ENCODE data around the gene MUSK. TPM values are rescaled to one million over a fixed set of nuclear protein-coding genes. Genes with fewer than 3 reads are reported as not detected.

Gene MUSK
- total RNA-seq, 1 donor from 2014 or later: not detected

DNA sequence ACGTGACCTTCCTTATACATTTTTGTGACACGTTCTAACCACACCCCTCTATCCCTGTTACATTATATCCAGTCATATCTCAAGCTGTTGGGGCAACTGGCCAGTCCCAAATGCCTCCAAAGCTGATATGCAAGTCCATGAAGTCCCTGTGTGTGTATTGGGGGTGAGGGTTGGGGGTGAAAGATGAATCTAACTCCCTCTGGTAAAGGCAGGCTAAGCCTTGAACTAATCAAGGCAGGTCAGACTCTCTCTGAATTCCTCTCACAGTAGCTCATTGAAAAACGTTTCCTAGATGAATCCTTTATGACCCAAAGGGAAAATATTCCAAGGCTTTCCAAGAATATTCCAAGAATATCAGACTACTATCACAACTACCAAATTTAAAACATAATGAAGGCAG lies 174.4 kb downstream of the MUSK start:
- Mint-ChIP-seq H3K4me1 (ENCODE audit: unreplicated experiment) (peaks cover 44% of the 10 kb centered on the region), H3K9me3 (ENCODE audit: unreplicated experiment) (peaks cover 15% of the 10 kb centered on the region), H3K4me3 (ENCODE audit: unreplicated experiment) (no peak overlapping the region), H3K36me3 (ENCODE audit: unreplicated experiment) (peaks cover 11% of the 10 kb centered on the region), H3K27ac (ENCODE audit: unreplicated experiment) (no peak overlapping the region), H3K27me3 (ENCODE audit: unreplicated experiment) (no peaks in the 10 kb centered on the region)
- DNase-seq (ENCODE audit: extremely low spot score, unreplicated experiment): no peak
- TF ChIP-seq, protein P1, sequence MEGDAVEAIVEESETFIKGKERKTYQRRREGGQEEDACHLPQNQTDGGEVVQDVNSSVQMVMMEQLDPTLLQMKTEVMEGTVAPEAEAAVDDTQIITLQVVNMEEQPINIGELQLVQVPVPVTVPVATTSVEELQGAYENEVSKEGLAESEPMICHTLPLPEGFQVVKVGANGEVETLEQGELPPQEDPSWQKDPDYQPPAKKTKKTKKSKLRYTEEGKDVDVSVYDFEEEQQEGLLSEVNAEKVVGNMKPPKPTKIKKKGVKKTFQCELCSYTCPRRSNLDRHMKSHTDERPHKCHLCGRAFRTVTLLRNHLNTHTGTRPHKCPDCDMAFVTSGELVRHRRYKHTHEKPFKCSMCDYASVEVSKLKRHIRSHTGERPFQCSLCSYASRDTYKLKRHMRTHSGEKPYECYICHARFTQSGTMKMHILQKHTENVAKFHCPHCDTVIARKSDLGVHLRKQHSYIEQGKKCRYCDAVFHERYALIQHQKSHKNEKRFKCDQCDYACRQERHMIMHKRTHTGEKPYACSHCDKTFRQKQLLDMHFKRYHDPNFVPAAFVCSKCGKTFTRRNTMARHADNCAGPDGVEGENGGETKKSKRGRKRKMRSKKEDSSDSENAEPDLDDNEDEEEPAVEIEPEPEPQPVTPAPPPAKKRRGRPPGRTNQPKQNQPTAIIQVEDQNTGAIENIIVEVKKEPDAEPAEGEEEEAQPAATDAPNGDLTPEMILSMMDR (IDR thresholded peaks at IDR 0.05): no peak

DNA sequence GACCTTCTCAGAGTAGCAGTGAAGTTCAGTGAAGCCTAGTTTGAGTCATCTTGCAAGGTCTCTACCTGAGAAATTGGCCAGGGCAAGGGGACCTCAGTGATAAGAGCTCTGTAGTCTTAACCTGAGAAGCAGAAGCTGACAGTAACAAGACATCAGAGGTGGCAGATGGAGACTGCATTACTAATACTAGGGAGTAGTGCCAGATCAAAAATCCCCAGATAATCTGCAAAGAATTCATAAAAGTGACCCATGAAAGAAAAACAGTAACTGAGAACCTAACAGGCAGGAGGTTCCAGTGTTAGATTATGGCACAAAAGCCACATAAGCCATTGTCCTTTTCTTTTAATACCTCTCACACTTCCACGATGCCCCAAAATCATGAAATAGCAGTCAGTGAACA lies 175.5 kb downstream of the MUSK start:
- Mint-ChIP-seq H3K27ac (ENCODE audit: unreplicated experiment) (no peak overlapping the region), H3K4me3 (ENCODE audit: unreplicated experiment) (no peak overlapping the region), H3K27me3 (ENCODE audit: unreplicated experiment) (no peaks in the 10 kb centered on the region), H3K9me3 (ENCODE audit: unreplicated experiment) (peaks cover 15% of the 10 kb centered on the region), H3K4me1 (ENCODE audit: unreplicated experiment) (peaks cover 52% of the 10 kb centered on the region), H3K36me3 (ENCODE audit: unreplicated experiment) (peaks cover 8% of the 10 kb centered on the region)
- no peak for DNase-seq (ENCODE audit: extremely low spot score, unreplicated experiment)
- TF ChIP-seq, protein P1 (IDR thresholded peaks at IDR 0.05): no peak

DNA sequence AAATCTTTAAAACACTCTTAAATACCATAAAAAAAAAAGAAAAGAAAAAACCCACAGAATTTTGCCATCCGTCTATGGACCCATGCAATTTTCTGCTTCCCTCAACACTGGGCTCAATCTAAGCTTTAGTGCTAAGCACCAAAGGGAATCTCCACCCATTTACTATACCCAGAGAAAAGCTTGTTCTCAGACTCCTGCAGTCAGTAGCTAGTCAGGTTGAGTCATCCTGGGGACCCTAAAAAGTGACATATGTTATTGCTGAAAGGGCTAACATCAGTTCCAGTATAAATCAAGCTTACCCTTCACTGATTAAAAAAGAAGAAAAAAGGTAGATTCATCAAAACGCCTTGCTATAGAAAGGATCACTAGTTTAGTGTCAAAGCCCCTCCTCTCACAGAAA lies 177.6 kb downstream of the MUSK start:
- no peak for DNase-seq (ENCODE audit: extremely low spot score, unreplicated experiment)
- Mint-ChIP-seq H3K27ac (ENCODE audit: unreplicated experiment) (peak overlapping the region; percentile 23), H3K27me3 (ENCODE audit: unreplicated experiment) (no peaks in the 10 kb centered on the region), H3K4me3 (ENCODE audit: unreplicated experiment) (no peak overlapping the region), H3K4me1 (ENCODE audit: unreplicated experiment) (peaks cover 53% of the 10 kb centered on the region), H3K9me3 (ENCODE audit: unreplicated experiment) (peaks cover 15% of the 10 kb centered on the region), H3K36me3 (ENCODE audit: unreplicated experiment) (peaks cover 8% of the 10 kb centered on the region)
- TF ChIP-seq, protein P1 (IDR thresholded peaks at IDR 0.05): no peak

DNA sequence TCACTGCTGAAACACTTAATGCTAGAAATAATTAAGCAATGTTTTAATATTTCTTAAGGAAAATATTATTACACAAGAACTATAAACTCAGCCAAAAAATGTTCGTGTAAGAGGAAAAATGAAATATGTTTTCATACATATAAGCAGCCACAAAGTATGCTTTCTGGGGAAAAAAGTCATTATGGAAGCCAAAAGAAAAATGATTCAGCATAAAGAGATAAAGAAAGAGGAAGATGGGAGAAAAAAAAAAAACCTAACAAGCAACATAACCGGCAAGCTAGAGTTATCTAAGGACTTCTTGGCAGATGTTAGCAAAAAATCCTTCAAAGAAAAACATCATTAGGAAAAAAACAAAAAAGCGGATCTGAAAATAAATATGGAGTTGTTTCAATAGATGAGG lies 179.1 kb downstream of the MUSK start:
- H3K4me3 Mint-ChIP-seq (ENCODE audit: unreplicated experiment): peak overlapping the region; percentile 27
- peak overlapping the region; percentile 97 for H3K27ac Mint-ChIP-seq (ENCODE audit: unreplicated experiment)
- peaks cover 19% of the 10 kb centered on the region for H3K9me3 Mint-ChIP-seq (ENCODE audit: unreplicated experiment)
- no peaks in the 10 kb centered on the region for H3K27me3 Mint-ChIP-seq (ENCODE audit: unreplicated experiment)
- H3K4me1 Mint-ChIP-seq (ENCODE audit: unreplicated experiment): peaks cover 50% of the 10 kb centered on the region
- H3K36me3 Mint-ChIP-seq (ENCODE audit: unreplicated experiment): peaks cover 12% of the 10 kb centered on the region
- no peak for DNase-seq (ENCODE audit: extremely low spot score, unreplicated experiment)
- TF ChIP-seq, protein P1 (IDR thresholded peaks at IDR 0.05): no peak

DNA sequence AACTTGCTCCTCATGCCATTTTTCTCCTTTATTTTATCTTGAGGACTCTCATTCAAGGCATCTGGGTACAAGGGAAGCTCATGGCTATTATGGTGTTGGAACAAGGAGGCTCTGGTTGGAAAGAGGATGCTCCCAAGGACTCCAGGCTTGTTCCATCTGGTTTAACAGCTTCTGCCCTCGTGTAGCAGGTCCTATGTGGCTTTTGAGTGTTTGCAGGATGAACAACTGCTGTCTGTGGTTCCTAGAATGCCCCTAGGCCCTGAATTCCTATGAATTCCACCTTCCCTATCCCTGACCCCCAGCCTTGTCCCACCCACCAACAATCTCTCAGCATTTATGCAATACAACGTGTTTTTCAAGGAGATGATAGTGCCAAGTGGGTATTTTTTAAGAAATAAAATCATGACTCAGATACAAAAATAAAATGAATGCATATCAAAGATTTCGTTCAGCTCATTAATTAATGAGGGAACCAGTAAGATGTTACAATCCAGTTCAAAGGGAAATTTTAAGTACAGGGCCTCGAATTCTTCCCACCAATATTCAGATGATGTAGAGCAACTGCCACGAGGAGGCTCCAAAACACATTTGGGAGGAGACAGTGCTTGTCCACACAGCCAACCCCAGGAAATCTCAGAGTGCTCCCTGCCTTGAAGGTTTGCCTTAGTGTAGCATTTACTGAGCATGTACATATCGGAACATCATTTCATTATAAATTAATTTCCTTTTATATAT lies 182.0 kb downstream of the MUSK start:
- Mint-ChIP-seq H3K4me1 (ENCODE audit: unreplicated experiment) (peaks cover 28% of the 10 kb centered on the region), H3K36me3 (ENCODE audit: unreplicated experiment) (peaks cover 5% of the 10 kb centered on the region), H3K27me3 (ENCODE audit: unreplicated experiment) (no peaks in the 10 kb centered on the region), H3K27ac (ENCODE audit: unreplicated experiment) (no peak overlapping the region), H3K4me3 (ENCODE audit: unreplicated experiment) (no peak overlapping the region), H3K9me3 (ENCODE audit: unreplicated experiment) (peaks cover 25% of the 10 kb centered on the region)
- no peak for DNase-seq (ENCODE audit: extremely low spot score, unreplicated experiment)
- TF ChIP-seq, protein P1 (IDR thresholded peaks at IDR 0.05): no peak

Other genes with a start within 250 kb of the MUSK start
- 2.8 and 3.1 TPM in 2 replicates for gene SVEP1, start 89.0 kb upstream of the MUSK start, total RNA-seq

All from osteocyte (in vitro differentiated cells).